GM03348 (cell line): ENCODE measurements around the gene ATP2C1.

Experiments used
- DNase-seq: peaks from one replicate; pipeline ENCODE4 v3.0.0; 2012; ENCODE audit warnings: low spot score

Gene ATP2C1

DNA sequence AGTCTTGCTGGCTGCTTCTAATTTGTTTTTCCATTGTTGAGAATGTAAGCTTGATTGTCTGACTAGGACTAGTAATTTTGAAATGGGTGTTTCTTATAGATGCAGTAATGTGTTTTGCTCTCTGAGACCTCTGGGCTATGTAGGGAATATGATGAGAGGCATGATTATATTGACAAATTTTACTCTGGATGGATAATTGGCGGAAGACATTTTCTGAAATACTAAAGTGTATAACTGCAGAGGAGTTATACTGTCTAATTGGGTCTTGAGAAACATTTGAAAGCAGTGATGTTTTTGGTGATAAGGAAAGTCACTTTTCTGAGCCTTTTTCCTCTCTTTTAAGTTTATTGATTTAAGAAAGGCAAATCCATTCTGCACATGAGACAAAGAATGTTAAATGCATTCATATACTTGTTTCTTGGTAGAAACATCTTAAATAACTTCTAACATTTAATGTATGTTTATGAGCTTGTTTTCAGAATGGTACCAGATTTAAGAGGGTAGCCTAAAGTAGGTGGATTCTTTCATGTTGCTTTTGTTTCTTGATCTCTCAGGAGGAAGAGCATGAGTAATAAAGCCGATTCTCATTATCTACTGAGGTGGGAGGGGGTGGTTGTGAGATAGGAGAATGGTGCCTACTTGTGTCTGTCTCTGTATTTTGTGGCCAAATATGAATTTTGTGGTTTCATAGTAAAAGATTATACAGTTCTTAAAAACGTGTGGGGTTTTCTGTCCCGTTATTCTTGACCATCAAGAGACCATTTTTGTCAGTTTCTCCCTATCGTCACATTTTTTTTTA, 2.0 kb downstream of the ATP2C1 start:
- no peak for DNase-seq

DNA sequence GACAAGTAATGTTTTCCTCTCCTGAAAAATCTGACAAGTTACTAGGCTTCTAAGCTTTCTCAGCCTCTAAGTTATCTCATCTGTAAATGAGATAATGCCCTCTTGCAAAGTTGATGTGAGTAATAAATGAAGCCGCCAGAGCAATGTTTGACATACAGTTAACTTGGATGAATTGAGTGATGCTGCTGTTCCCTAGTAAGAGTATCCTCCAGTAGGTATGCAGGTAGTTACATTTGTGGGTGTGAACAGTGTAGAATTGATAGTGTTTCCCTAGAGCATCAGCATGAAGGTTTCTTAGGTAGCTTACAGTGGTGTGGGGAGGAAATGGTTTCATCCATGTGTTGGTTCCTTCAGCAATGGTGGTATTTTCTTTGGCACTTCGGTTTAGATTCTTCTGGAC, 3.4 kb downstream of the ATP2C1 start:
- DNase-seq: no peak

DNA sequence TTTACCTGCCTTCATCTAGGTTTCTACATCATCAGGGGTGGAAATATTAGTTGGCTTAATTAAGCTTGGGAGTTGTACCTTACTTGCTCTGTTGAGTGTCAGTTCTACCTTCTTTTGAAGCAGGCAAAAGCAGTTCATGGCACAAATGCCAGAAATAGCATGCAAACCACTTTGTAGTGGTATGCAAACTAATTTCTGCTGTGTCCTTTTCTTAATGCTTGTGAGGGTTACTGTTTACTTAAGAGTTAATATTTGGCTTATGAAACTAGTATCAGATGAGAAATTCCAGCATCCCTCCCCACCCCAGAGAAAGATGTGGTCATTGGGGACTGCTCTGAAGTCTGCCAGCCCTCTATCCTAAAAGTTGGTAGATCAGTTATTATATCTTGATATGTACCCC, 7.1 kb downstream of the ATP2C1 start:
- DNase-seq: no peak

DNA sequence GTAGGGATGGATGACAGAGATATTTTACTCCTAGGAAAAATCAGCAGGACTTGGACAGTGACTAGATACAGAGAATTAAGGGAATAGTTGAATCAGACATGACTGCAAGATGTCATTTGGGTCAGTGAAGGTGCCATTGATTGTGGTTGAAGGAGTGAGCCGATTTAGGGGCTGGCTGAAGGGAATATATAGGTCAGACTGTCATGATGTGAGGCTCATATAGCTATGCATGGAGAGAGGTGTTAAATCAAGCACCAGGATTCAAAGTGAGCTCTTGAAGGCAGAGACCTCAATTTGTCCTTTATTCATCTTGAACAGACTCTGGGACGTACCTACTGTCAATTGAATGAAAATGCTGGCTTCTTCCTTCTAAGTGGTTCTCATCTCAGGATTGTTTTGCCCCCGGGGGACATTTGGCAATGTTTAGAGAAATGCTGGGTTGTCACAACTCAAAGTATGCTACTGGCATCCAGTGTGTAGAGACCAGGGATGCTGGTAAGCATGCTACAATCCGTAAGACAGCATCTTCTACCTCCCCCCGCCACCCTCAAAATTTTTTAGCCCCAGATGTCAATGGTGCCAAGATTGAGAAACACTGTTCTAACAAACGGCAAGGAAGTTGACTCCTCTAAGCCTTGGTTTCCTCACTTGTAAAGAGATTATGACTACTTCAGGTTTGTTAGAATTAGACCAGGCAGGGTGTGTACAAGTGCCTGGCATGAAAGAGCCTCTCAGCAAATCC, 7.8 kb downstream of the ATP2C1 start:
- DNase-seq: no peak

DNA sequence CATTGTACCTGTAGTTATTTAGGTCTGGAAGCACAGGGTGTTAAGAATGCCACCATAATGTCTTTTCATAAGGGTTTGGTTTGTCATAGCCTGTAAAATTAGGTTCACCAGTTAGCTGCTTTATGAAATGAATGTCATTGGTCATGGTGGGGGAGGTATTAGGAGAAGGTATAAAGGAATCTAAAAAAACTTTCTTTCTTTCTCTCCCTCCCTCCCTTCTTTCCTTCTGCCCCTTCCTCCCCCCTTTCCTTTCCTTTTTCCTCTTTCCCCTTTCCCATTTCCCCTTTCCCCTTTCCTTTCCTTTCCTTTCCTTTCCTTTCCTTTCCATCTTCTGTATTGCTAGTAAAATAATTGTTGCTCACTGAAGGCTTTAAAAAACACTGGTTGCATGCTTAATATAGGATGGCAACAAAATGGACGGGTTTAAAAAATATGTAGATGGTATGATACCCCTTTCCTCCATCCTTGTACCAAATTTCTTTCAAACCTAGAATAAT, 9.6 kb downstream of the ATP2C1 start:
- DNase-seq: no peak

DNA sequence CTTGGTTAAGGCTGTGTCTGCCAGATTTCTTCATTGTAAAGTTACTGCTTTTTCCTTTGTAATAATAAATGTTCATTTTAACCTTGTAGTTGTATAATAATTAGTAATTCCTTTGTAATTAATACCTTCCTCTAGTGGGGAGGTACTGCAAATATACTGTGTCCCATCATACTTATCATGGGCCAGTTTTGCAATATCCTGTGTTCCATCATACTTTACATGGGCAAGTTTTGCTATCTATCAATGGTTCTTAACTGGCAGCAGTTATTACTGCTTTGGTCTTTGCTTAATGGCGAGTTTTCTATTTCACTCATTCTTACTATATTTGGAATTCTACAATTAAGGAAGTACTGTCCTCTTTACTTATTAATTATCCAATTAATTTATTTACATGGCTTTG, 10.6 kb downstream of the ATP2C1 start:
- no peak for DNase-seq

DNA sequence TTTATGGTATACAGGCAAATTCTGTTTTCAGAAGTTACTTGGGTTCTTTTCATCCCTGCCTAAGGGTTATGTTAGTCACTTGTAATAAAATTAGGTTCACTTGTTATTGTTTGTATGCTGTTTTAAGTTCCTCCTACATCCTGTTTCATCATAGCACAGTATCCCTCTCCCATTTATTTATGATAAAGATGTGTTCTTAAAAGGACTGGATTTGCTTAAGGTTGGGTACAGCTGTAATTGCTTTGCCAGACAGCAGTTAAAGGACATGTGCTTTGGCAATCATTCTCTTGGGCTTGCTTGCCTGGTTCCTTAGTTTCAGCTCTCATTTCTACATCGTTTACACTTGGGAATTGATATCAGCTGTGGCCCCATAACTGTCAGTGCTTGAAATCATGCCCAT, 11.7 kb downstream of the ATP2C1 start:
- DNase-seq: peak; percentile 15

DNA sequence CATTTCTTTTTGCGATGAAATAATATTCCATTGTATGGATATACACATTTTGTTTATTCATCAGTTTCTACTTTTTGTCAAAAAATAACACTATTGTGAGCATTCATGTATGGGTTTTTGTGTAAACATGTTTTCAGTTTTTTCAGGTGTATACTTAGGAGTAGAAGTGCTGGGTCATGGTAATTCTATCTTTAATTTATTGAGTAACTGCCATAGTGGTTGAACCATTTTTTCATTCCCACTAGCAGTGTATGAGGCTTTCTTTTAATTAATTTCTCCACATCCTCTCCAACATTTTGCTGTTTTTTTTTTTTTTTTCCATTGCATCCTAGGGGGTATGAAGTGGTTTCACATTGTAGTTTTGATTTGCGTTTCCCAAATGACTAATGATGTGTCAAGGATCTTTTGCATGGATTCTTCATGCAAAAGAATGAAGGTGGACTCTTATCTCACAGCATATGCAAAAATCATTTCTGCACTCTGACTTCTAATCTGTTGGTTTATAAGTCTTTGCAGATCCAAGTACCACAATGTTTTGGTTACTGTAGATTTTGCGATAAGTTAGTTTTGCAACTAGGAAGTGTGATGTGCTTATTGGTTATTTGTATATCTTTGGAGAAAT, 12.6 kb downstream of the ATP2C1 start:
- DNase-seq: no peak

DNA sequence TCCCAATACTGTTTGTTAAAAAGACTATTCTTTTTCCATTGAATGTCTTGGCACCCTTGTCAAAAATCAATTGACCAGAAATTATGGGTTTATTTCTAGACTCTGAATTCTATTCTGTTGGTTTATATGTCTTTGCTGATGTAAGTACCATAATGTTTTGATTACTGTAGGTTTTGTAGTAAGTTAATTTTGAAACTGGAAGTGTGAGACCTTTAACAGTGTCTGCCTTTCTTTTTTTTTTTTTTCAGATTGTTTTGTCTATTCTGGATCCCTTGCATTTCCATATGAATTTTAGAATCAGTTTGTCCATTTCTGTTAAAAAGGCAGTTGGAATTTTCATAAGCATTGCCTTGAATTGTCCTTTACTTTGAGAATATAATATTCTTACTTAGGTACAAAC, 13.6 kb downstream of the ATP2C1 start:
- DNase-seq: no peak

DNA sequence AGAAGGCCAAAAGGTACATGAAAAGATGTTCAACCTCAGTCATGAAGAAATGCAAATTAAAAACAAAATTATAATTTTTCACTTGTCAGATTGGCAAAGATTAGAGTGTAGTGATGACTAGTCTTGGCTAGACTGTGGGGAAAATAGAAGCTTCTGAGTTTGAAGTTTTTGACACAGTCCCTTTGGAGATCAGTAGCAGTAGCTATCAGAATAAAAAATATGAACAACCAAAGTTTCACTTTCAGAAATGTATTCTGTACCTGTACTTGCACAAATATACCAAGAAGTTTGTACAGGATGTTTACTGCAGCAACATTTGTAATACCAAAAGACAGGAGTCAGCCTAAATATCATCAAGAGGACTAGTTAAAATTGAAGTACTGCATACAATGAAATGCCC, 14.1 kb downstream of the ATP2C1 start:
- DNase-seq: no peak

DNA sequence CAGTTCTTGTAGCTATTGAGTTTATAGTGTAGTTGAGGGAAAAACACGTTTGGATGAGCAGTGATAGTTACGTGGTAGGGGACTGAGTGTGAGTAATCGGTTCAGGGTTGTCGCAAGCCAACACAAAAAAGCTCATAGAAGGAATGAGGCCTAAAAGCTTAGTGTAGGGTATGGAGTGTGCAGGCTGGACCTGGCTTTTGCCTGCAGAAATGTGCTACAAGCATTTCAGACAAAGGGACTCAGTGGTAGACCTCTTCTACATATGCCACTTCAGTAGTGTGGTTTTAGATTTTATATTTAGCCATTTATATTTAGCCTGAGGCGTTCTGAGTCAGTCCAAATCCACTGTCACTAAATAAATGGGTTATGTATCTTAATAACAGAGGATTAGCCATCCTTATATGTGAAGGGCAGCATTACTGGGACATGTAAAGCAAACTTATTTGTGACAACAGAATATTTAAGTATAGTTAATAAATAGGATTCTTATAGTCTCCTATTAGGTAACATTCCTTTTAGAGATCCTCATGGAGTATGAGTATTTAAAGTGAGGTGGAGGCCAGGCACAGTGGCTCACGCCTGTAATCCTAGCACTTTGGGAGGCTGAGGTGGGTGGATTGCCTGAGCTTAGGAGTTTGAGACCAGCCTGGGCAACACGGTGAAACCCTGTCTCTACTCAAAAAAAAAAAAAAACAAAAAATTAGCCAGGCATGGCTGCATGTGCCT, 21.8 kb downstream of the ATP2C1 start:
- DNase-seq: no peak

DNA sequence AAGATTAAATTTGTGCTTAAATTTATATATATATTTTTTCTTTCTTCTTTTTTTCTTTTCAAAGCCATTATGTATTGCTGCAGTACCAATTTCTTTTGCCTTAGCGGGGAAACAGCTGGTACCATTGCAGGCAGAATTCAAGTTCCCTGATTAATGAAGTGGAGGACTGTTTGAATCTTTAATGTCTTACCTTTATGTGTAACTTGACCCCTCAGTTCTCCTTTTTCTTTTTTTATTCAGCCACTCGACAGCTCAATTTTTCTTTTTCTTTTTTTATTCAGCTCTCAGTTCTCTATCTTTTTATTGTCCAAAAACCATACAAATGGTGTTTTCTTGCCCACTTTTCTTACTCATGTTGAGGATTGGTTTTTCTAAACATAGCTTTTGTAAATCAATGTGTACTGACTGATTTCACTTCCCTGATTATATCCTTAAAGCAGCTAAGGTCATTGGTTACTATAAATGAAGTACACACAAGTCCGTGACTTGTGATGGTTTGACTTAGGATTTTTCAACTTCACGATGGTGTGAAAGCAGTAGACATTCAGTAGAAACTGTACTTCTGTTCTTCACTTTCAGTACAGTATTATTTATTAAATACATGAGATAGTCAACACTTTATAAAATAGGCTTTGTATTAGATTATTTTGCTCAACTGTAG, 22.8 kb downstream of the ATP2C1 start:
- DNase-seq: no peak

DNA sequence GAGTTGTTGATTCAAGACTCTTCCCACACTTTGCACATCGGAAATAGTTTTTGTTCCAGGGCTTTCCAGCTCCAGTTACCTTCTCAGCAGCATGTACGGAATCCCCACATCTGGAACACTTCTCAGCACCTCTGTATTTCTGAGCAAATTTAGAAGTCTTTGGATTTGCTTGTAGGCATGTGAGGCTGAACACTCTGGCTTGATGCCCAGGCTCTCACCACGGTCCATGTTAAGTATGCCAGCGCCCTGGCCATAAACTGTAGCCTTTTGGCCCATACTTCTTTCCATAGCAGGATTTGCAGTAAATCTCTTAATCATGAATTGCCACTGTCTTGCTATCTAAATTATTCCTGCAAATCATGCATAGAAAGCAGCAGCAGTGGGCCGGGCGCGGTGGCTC, 24.4 kb downstream of the ATP2C1 start:
- DNase-seq: no peak

DNA sequence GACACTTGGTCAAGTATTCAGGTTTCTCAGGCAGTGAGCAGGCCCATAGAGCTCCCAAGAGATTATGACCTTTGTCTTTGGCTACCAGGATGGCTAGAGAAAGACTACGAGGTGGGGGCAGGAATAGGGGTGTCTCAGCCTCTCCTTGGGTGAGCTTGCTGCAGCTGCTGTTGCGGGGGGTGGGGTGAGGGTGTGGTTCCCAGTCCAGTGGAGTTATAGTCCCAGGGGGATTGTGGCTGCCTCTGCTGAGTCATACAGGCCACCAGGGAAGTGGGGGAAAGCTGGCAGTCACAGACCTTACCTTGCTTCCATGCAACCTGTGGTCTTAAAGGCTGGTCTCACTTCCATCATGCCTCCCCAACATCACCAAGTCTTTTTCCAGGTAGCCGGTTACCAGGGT, 31.7 kb downstream of the ATP2C1 start:
- DNase-seq: peak; percentile 12

DNA sequence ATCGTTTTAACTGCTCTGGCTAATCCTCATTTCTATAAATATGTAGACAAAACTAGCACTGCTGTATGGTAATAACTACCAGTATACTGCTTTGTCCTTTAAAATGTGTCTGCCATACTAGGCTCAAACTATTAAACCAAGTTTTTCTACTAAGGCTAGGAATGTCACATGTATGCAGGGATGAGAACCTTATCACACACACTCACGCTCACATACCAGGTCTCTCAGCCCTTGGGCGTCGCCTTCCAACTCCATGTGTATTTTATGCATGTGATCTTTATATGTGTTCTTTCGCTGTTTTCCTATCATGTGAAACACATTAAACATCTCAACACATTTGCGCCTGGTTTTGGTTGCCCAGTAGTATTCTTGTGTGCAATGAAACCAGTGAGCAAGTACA, 32.6 kb downstream of the ATP2C1 start:
- no peak for DNase-seq

DNA sequence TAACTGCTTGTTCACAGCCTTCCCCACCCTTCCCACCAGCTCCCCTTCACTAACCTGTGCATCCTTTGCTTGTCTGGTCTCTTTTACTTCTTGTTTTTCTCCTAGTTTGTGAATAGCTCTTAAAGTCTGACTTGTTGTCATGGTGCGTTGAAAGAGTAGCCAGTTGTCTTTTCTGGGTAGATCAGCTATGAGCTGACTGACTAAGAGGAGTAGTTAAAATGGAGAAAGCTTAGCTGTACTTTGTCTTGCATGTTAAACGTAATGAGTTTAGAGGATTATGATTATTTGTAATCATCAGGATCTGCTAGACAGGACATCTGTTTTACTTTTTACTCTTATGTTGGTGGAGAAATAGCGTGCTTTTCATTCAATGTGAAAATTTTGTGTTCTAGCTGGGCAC, 35.9 kb downstream of the ATP2C1 start:
- DNase-seq: peak; percentile 4

DNA sequence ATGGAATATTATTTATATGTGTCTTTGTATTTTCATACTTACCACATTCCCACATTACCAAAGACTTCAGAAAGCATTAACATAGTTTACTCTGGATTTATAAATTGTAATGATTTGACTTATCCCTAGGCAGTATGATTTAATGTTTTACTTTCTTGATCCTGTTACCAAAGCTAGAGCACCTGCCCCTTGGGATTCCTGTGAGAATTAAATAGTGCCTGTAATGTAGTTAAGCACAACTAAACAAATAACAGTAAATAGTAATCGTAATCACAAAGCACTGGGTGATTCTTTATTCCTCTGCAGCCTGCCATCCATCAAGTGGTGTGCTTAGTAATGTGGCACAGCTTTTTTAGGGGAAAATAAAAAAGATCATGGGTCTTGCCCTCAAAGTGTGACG, 39.1 kb downstream of the ATP2C1 start:
- DNase-seq: no peak

DNA sequence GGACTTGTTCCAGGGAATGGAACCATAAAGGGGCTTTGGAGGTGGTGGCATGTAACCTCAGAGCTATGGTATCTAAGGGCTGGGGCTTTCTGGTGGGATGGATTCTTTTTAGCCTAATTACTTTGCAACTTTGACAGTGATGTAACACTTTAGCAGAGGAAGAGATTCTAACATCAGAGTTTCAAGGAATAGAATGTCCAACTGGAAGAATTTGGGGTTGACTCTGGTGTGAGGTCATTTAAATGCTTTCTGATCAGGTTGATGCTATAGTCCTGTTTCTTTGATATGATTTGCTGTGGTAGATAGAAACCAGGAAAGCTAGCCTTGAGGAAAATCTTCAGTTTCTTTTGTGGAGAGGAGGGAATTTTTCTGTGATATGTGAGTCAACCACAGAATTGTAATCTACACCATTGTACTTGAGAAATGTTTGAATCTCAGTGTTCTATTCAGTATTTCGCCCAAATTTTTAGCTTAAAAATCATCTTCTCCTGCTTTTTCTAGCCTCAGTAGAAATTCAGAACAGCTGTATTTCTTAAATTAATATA, 40.0 kb downstream of the ATP2C1 start:
- DNase-seq: peak; percentile 3

DNA sequence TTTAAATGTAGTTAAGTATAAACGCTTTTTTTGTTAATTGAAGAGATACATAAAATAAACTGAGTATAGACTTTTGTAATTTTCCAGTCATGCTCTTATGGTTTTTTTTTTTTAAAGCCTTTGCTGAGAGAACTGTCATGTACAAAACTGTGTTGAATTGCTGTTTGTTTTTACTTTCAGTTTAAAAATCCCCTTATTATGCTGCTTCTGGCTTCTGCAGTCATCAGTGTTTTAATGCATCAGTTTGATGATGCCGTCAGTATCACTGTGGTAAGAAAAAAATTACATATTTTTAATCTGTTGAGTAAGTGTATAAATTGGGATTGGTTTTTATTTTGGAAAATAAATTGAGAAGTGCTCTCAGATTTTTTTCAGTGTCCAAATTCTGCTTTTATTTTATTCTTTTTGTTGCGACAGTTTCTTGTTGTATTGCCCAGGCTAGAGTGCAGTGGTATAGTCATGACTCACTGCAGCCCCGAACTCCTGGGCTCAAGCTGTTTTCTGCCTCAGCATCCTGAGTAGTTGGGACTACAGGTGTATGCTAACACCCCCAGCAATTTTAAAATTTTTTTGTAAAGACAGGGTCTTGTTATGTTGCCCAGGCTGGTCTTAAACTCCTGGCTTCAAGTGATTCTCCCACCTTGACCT, 40.7 kb downstream of the ATP2C1 start:
- DNase-seq: no peak

DNA sequence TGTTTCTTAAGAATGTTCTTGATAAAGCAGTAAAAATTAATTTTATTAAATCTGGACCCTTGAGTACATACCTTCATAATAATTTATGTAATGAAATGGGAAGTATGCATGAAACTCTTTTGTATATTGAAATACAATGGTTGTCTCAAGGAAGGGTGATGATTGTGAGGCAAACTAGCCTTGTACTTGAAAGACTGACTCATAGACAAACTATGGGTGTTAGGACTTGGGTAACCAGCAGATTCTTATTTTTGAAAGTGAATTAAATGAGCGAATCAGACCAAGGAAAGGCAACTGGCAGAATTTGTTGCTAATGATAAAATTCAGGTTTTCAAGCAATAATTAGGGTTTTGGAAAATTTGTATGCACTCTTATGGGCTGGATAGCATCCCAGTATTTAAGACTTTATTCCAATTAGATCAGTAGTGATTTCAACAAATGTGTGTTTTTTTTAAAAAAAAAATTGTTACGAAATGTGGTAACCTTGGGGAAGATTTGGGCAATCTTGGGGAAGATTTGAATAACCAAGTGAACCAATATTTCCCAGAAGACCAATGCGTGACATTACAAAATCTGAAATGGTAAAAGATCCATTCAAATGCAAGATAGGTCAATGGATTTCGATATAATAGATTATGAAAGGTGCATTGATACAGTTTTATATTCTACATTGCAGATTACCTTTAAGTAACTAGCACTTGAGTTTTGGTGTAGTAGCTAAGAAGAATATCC, 42.0 kb downstream of the ATP2C1 start:
- DNase-seq: peak; percentile 65
